Endothelial cell of umbilical vein (primary cell): ENCODE data around the gene PNMA8A. TPM values are rescaled to one million over a fixed set of nuclear protein-coding genes. Genes with fewer than 3 reads are reported as not detected.

Experiments
- BruUV-seq: library from RNA; stranded (reverse); fragments of 400-500 nt; replicated peaks from 2 replicates; lab custom pipeline; 2021; lab: Mats Ljungman, UMichigan
- CTCF ChIA-PET: fragments of 300-600, 350-600 bp; sonication (Branson Sonifier 250); formaldehyde crosslinking; loops from one replicate; lab custom pipeline; 2021; ENCODE audit warnings: antibody characterized with exemption, inconsistent platforms; lab: Charles Lee
- POLR2A ChIA-PET: fragments of 300-600, 350-600 bp; sonication (Branson Sonifier 250); formaldehyde crosslinking; loops from one replicate; lab custom pipeline; 2021; ENCODE audit warnings: antibody characterized with exemption, inconsistent platforms; lab: Charles Lee
- DNase-seq: peaks from one replicate; pipeline ENCODE4 v3.0.0-alpha.2; 2011; ENCODE audit warnings: low read depth, low spot score
- FAIRE-seq: peaks from 2 replicates; lab custom pipeline; 2011; peaks lifted over from hg19 to GRCh38; lab: Jason Lieb, UNC
- H2AFZ ChIP-seq: 2 replicates; pipeline ENCODE4 v1.6.0; 2012; ENCODE audit warnings: low read depth, low read length, control low read depth, inconsistent platforms
- H3K27ac ChIP-seq: 2 replicates; pipeline ENCODE4 v1.5.1; 2011; ENCODE audit warnings: low read depth, mild to moderate bottlenecking, control low read depth, low read length, moderate library complexity; ENCODE audit not compliant: insufficient read depth
- H3K27me3 ChIP-seq, 2 experiments: 2 replicates each; pipeline versions ENCODE4 v1.6.0 to v1.6.1; 2011; ENCODE audit warnings: low read length in 2 of 2, mixed read lengths in 1 of 2; ENCODE audit not compliant: control insufficient read depth in 2 of 2, insufficient read depth in 2 of 2
- H3K36me3 ChIP-seq, 2 experiments: 2 replicates in 1 of 2; 3 replicates in 1 of 2; pipeline ENCODE4 v1.5.1; 2011; ENCODE audit warnings: low read length in 2 of 2, mild to moderate bottlenecking in 1 of 2, moderate library complexity in 1 of 2; ENCODE audit not compliant: control insufficient read depth in 2 of 2, insufficient read depth in 2 of 2; ENCODE audit errors: extremely low read depth in 1 of 2
- H3K4me1 ChIP-seq: 3 replicates; pipeline ENCODE4 v1.5.1; 2011; ENCODE audit warnings: mild to moderate bottlenecking, low read length; ENCODE audit not compliant: control insufficient read depth, insufficient read depth; ENCODE audit errors: extremely low read depth
- H3K4me2 ChIP-seq: 2 replicates; pipeline ENCODE4 v1.6.1; 2011; ENCODE audit warnings: low read length, control low read depth, mixed read lengths; ENCODE audit not compliant: insufficient read depth
- H3K4me3 ChIP-seq, 3 experiments: fragments of 200-600 bp in 1 of 3; sonication (generic), shearing (Covaris generic) in 1 of 3; replicated peaks in 1 of 3; 2 replicates each; pipeline ENCODE4 v1.5.1; 2011 to 2016; ENCODE audit warnings: control low read depth in 3 of 3, low read length in 3 of 3, mild to moderate bottlenecking in 2 of 3, inconsistent platforms in 1 of 3, low read depth in 1 of 3, moderate library complexity in 1 of 3; ENCODE audit not compliant: insufficient read depth in 1 of 3
- H3K79me2 ChIP-seq: 2 replicates; pipeline ENCODE4 v1.6.0; 2012; ENCODE audit warnings: low read length, inconsistent platforms; ENCODE audit not compliant: control insufficient read depth, insufficient read depth
- H3K9ac ChIP-seq: replicated peaks from 2 replicates; pipeline ENCODE3; 2011; ENCODE audit warnings: low read length, control low read depth; ENCODE audit not compliant: insufficient read depth; ENCODE audit errors: extremely low read depth
- H3K9me1 ChIP-seq: replicated peaks from 3 replicates; pipeline ENCODE4 v1.6.0; 2011; ENCODE audit warnings: mild to moderate bottlenecking, low read length; ENCODE audit not compliant: control insufficient read depth, insufficient read depth; ENCODE audit errors: extremely low read depth
- H3K9me3 ChIP-seq: replicated peaks from 2 replicates; pipeline ENCODE4 v1.5.1; 2012; ENCODE audit warnings: low read length, inconsistent platforms; ENCODE audit not compliant: control insufficient read depth, insufficient read depth
- H4K20me1 ChIP-seq: replicated peaks from 2 replicates; pipeline ENCODE3; 2011; ENCODE audit warnings: mild to moderate bottlenecking, low read length; ENCODE audit not compliant: control insufficient read depth, insufficient read depth; ENCODE audit errors: extremely low read depth
- CTCF ChIP-seq, 2 donors: IDR thresholded peaks; 1 replicate in 1 of 2; 2 replicates in 1 of 2; pipeline ENCODE4 v1.5.1; 2011; ENCODE audit warnings: low read length in 2 of 2, mild to moderate bottlenecking in 2 of 2, moderate library complexity in 2 of 2, control low read depth in 1 of 2, inconsistent platforms in 1 of 2, low read depth in 1 of 2; ENCODE audit not compliant: insufficient read depth in 1 of 2; ENCODE audit errors: extremely low read depth in 1 of 2
- EZH2 ChIP-seq: IDR thresholded peaks from 2 replicates; pipeline ENCODE4 v1.6.1; 2012; ENCODE audit warnings: borderline replicate concordance, low read depth, mild to moderate bottlenecking, moderate library complexity, low read length, inconsistent platforms; ENCODE audit not compliant: severe bottlenecking
- FOS ChIP-seq: IDR thresholded peaks from 2 replicates; pipeline ENCODE4 v1.6.1; 2011; ENCODE audit warnings: mild to moderate bottlenecking, low read length, moderate library complexity, borderline replicate concordance; ENCODE audit not compliant: insufficient read depth
- GATA2 ChIP-seq: IDR thresholded peaks from 2 replicates; pipeline ENCODE4 v1.7.0; 2011; ENCODE audit warnings: low read depth, mild to moderate bottlenecking, moderate library complexity, mixed read lengths, low read length; ENCODE audit not compliant: insufficient read length, insufficient read depth
- JUN ChIP-seq: IDR thresholded peaks from 2 replicates; pipeline ENCODE4 v1.6.1; 2011; ENCODE audit warnings: borderline replicate concordance, low read depth; ENCODE audit not compliant: insufficient read length, insufficient read depth
- MAX ChIP-seq: IDR thresholded peaks from 2 replicates; pipeline ENCODE4 v1.6.1; 2011; ENCODE audit not compliant: insufficient read depth, insufficient read length
- MYC ChIP-seq: IDR thresholded peaks from one replicate; pipeline ENCODE4 v1.6.1; 2011; ENCODE audit warnings: mild to moderate bottlenecking, low read depth, low read length
- POLR2A ChIP-seq: IDR thresholded peaks from 2 replicates; pipeline ENCODE4 v1.6.1; 2012; ENCODE audit warnings: low read depth, mild to moderate bottlenecking, control low read depth, low read length
- POLR2AphosphoS5 ChIP-seq: IDR thresholded peaks from 2 replicates; pipeline ENCODE4 v1.6.1; 2012; ENCODE audit warnings: low read depth, mild to moderate bottlenecking, control low read depth, low read length, moderate library complexity; ENCODE audit not compliant: insufficient read depth
- dilution Hi-C: fragments of 300-500 bp; cut with MboI; formaldehyde crosslinking; loops from one replicate; pipeline ENCODE4 v1.15.0; 2019; ENCODE audit warnings: low sequenced_read_pairs; ENCODE audit not compliant: extremely low pct_ligation_motif_present
- intact Hi-C: fragments of 100-400 bp; cut with micrococcal nuclease; formaldehyde crosslinking; loops from one replicate; pipeline ENCODE4 v1.10.0; 2022
- polyA plus RNA-seq, 4 experiments: library from polyadenylated mRNA; depleted of rRNA in 3 of 4; stranded (reverse) in 3 of 4; unstranded in 1 of 4; fragments of >200 nt; gene quantifications; 2 replicates each; pipeline versions ENCODE4 v1.2.1 to v1.2.3, GENCODE V29; 2011 to 2012; ENCODE audit warnings: missing spikeins in 1 of 4
- total RNA-seq: library from RNA; stranded (reverse); gene quantifications from 2 replicates; pipeline ENCODE4 v1.2.3, GENCODE V29; 2021

PNMA8A gene
- total and polyA plus RNA-seq, 2 donors (not counting 3 experiments of a cell fraction or from before 2014, with no cell fraction given): 0.25 to 0.27 TPM

DNA sequence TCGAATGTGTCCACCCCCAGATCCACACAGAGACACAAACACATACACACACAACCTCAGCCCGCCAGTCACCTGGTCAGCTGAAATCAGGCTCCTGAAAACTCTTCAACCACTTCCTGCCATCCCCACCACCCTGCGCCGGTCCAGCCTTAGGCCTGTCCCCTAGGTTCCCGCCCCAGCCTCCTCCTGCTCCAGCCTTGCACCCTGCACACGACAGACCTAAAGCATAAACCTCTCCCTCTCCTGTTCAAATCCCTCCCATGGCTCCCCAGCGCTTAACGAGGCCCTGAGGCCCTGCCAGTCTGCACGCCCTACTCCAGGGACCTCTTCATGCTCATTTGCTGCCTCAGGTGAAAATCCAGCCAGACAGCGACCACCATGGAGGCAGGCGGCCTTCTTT, 17.2 kb upstream of the PNMA8A start:
- no peak for FAIRE-seq
- H3K9me3 ChIP-seq: no peaks in the 10 kb centered on the region
- dilution Hi-C loops: no loop called here
- H2AFZ ChIP-seq: no peak overlapping the region
- H3K27me3 ChIP-seq: peaks cover 51 to 54% of the 10 kb centered on the region in 2 experiments
- ChIA-PET POLR2A (no interaction called here), CTCF (interaction anchor here (0.6 to 3.8 kb wide), 7 partner anchors 10 to 207 kb away, joined by 3 to 94 read pairs (median 21); no protein-coding TSS in a partner anchor)
- no peak overlapping the region for H3K9ac ChIP-seq
- no peak overlapping the region for H3K4me3 ChIP-seq
- H3K4me1 ChIP-seq: peaks cover 7% of the 10 kb centered on the region
- no peaks in the 10 kb centered on the region for H3K9me1 ChIP-seq
- TF ChIP-seq CTCF (IDR thresholded peaks at IDR 0.05; ENCODE audit: extremely low read depth in 1 of 2, insufficient read depth in 1 of 2, low read depth in 1 of 2, low read length in 2 of 2) (no peak), MAX (no peak), MYC (no peak), GATA2 (no peak), JUN (no peak), FOS (no peak), EZH2 (no peak), POLR2AphosphoS5 (no peak), POLR2A (no peak)
- intact Hi-C loops: no loop called here
- BruUV-seq: no TSS peak
- no peaks in the 10 kb centered on the region for H3K79me2 ChIP-seq
- no peaks in the 10 kb centered on the region for H4K20me1 ChIP-seq
- no peak for DNase-seq
- H3K27ac ChIP-seq: no peak overlapping the region
- H3K4me2 ChIP-seq: no peak overlapping the region
- H3K36me3 ChIP-seq: no peaks in the 10 kb centered on the region
